HL-60/S4 (cell line): ENCODE data around the gene RAD51C.
"Not testable (repeated sequence)": the region's sequence is repeated elsewhere in the genome, so short reads cannot be mapped to it uniquely, and the experiment has no call there.

Source experiments
- in situ Hi-C: fragments of 300-500 bp; cut with MboI; formaldehyde crosslinking; loops from 2 replicates; pipeline ENCODE4 v1.14.3; 2022; ENCODE audit warnings: low sequenced_read_pairs

RAD51C gene

GRCh38 chr17:58734040-58734439 lies 41.6 kb downstream of the RAD51C start:
- in situ Hi-C loops, result no loop called here

GRCh38 chr17:58734811-58735210 lies 42.4 kb downstream of the RAD51C start:
- in situ Hi-C loops, result no loop called here

- in situ Hi-C loops, result no loop called here
Observed at GRCh38 chr17:58741121-58741625, 48.8 kb downstream of the RAD51C start.

GRCh38 chr17:58747674-58748073 lies 55.3 kb downstream of the RAD51C start:
- in situ Hi-C loops, result no loop called here

- in situ Hi-C loops, result not testable (repeated sequence)
Observed at GRCh38 chr17:58749627-58750026, 57.2 kb downstream of the RAD51C start.

GRCh38 chr17:58753026-58753425 lies 60.6 kb downstream of the RAD51C start:
- in situ Hi-C loops, result no loop called here

GRCh38 chr17:58755269-58755576 lies 62.8 kb downstream of the RAD51C start:
- in situ Hi-C loops, result no loop called here

GRCh38 chr17:58755577-58756245 lies 63.3 kb downstream of the RAD51C start, which contains the start of gene PPM1E:
Gene PPM1E, plus strand, starts transcription at chr17:58755854.
- in situ Hi-C loops, result no loop called here

- in situ Hi-C loops, result no loop called here
Observed at GRCh38 chr17:58756246-58757161, 64.1 kb downstream of the RAD51C start.

- in situ Hi-C loops, result no loop called here
Observed at GRCh38 chr17:58757162-58757613, 64.8 kb downstream of the RAD51C start.

GRCh38 chr17:58758890-58759289 lies 66.5 kb downstream of the RAD51C start:
- in situ Hi-C loops, result no loop called here

GRCh38 chr17:58759522-58759921 lies 67.1 kb downstream of the RAD51C start:
- in situ Hi-C loops, result no loop called here

- in situ Hi-C loops, result no loop called here
Observed at GRCh38 chr17:58760248-58760647, 67.8 kb downstream of the RAD51C start.

- in situ Hi-C loops, result no loop called here
Observed at GRCh38 chr17:58763263-58763662, 70.9 kb downstream of the RAD51C start.

- in situ Hi-C loops, result no loop called here
Observed at GRCh38 chr17:58764373-58764772, 72.0 kb downstream of the RAD51C start.

GRCh38 chr17:58778482-58778881 lies 86.1 kb downstream of the RAD51C start:
- in situ Hi-C loops, result not testable (repeated sequence)

GRCh38 chr17:58779446-58779845 lies 87.0 kb downstream of the RAD51C start:
- in situ Hi-C loops, result no loop called here

- in situ Hi-C loops, result no loop called here
Observed at GRCh38 chr17:58783380-58783779, 91.0 kb downstream of the RAD51C start.

GRCh38 chr17:58785097-58785496 lies 92.7 kb downstream of the RAD51C start:
- in situ Hi-C loops, result no loop called here
